GM20000 (cell line): Measurements from ENCODE around the gene GRPEL2.
"Not testable (repeated sequence)": the region's sequence is repeated elsewhere in the genome, so short reads cannot be mapped to it uniquely, and the experiment has no call there.

Experiments
- DNase-seq: peaks from one replicate; pipeline ENCODE4 v3.0.0; 2012; ENCODE audit warnings: low spot score
- CTCF ChIP-seq: IDR thresholded peaks from 2 replicates; pipeline ENCODE4 v1.5.1; 2012; ENCODE audit warnings: mild to moderate bottlenecking, control low read depth; ENCODE audit errors: extremely low read depth, missing control alignments

Gene GRPEL2

GRCh38 chr5:149389552-149390495 lies 44.5 kb downstream of the GRPEL2 start:
- TF ChIP-seq CTCF = no peak

GRCh38 chr5:149391076-149391475 lies 45.8 kb downstream of the GRPEL2 start:
- not testable (repeated sequence) for DNase-seq

More at GRCh38 chr5:149389552-149390495, 44.5 kb downstream of the GRPEL2 start:
- DNase-seq = no peak

- no peak for TF ChIP-seq CTCF
- no peak for DNase-seq
These were observed 46.2 kb downstream of the GRPEL2 start for GRCh38 chr5:149391524-149391923.

GRCh38 chr5:149392718-149393117 lies 47.4 kb downstream of the GRPEL2 start:
- TF ChIP-seq CTCF = no peak

GRCh38 chr5:149394996-149395395 lies 49.7 kb downstream of the GRPEL2 start:
- DNase-seq = not testable (repeated sequence)

More at GRCh38 chr5:149392718-149393117, 47.4 kb downstream of the GRPEL2 start:
- DNase-seq = no peak

GRCh38 chr5:149397530-149397929 lies 52.2 kb downstream of the GRPEL2 start:
- no peak for DNase-seq
- no peak for TF ChIP-seq CTCF

- DNase-seq = not testable (repeated sequence)
These were observed 53.5 kb downstream of the GRPEL2 start for GRCh38 chr5:149398747-149399266.

- DNase-seq = no peak
- TF ChIP-seq CTCF = no peak
These were observed 54.5 kb downstream of the GRPEL2 start for GRCh38 chr5:149399775-149400174.

- no peak for TF ChIP-seq CTCF
- DNase-seq = no peak
These were observed 55.0 kb downstream of the GRPEL2 start for GRCh38 chr5:149400304-149400703.
